Muscle layer of duodenum (tissue), 2 donors: ENCODE data around the gene CTDSP1.
A peak's percentile ranks its signal among the peaks of the same experiment; 100 is the strongest.

Experiments
- H3K27ac ChIP-seq: one replicate; pipeline ENCODE4 v1.7.0; 2013; ENCODE audit warnings: mild to moderate bottlenecking, low read length
- H3K27me3 ChIP-seq: one replicate; pipeline ENCODE4 v1.7.0; 2013; ENCODE audit warnings: low read depth, mild to moderate bottlenecking, control low read depth, low read length
- H3K36me3 ChIP-seq, 2 donors: one replicate each; pipeline ENCODE4 v1.7.0; 2013; ENCODE audit warnings: low read length in 2 of 2, control low read depth in 1 of 2, mild to moderate bottlenecking in 1 of 2; ENCODE audit not compliant: insufficient read depth in 2 of 2, control insufficient read depth in 1 of 2
- H3K4me1 ChIP-seq, 2 donors: one replicate each; pipeline ENCODE4 v1.7.0; 2013; ENCODE audit warnings: low read length in 2 of 2, mild to moderate bottlenecking in 2 of 2, control low read depth in 1 of 2, moderate library complexity in 1 of 2; ENCODE audit not compliant: insufficient read depth in 2 of 2, control insufficient read depth in 1 of 2
- H3K4me3 ChIP-seq, 2 donors: one replicate each; pipeline ENCODE4 v1.7.0; 2013; ENCODE audit warnings: low read length in 2 of 2, low read depth in 1 of 2, mild to moderate bottlenecking in 1 of 2
- H3K9me3 ChIP-seq, 2 donors: one replicate each; pipeline ENCODE4 v1.7.0; 2013; ENCODE audit warnings: low read length in 2 of 2, control low read depth in 1 of 2, mild to moderate bottlenecking in 1 of 2; ENCODE audit not compliant: control insufficient read depth in 1 of 2
- donor health status: healthy.

CTDSP1 gene

DNA sequence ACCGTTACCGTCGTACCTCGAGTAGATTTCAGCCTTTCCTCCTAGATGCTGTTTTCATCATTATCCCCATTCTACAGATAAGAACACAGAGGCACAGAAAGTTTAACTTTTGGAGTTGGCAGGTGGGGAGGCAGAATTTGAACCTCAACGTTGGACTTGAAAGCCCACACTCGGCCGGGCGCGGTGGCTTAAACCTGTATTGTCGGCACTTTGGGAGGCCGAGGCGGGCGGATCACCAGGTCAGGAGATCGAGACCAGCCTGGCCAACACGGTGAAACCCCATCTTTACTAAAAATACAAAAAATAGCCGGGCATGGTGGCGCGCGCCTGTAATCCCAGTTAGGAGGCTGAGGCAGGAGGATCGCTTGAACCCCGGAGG is 31.5 kb upstream of the CTDSP1 start:
- Histone ChIP-seq H3K27ac (peak overlapping the region; percentile 87), H3K4me3 (peak overlapping the region; percentile 57 to 60)

DNA sequence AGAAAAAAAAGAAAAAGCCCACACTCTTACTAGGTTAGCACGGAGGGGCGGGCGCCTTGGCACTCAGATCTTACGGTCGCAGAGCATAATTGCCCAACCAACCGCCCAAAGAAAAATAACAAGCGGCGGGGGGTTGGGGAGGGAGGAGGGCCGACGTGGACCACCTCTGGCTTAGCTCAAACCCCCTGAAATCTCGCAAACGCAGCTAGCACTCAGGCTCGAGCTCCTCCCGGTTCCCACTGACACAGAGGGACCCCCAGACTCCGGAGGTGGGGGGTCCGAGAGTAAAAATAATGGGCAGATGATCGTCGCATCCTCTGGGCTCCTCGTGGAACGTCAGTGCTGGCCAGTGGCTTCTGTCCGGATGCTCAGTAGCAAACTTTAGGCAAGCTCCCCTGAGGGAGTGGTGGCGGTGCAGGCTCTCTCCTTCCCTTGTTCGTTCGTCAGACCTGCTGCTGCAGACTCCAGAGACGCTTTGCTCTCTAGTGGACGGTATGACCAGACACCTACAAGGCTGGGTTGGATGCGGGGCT is 31.0 kb upstream of the CTDSP1 start:
- H3K4me3 ChIP-seq = peak overlapping the region; percentile 2 to 60
- no peaks in the 10 kb centered on the region for H3K27me3 ChIP-seq
- no peaks in the 10 kb centered on the region for H3K36me3 ChIP-seq
- H3K9me3 ChIP-seq = peaks cover 0 to 6% of the 10 kb centered on the region in 2 donors
- H3K27ac ChIP-seq = peak overlapping the region; percentile 52
- H3K4me1 ChIP-seq = peaks cover 3 to 12% of the 10 kb centered on the region in 2 donors

More for the DNA sequence above, 31.5 kb upstream of the CTDSP1 start:
- H3K4me1 ChIP-seq = peaks cover 3 to 12% of the 10 kb centered on the region in 2 donors
- H3K9me3 ChIP-seq = peaks cover 0 to 6% of the 10 kb centered on the region in 2 donors
- H3K27me3 ChIP-seq = no peaks in the 10 kb centered on the region
- no peaks in the 10 kb centered on the region for H3K36me3 ChIP-seq

DNA sequence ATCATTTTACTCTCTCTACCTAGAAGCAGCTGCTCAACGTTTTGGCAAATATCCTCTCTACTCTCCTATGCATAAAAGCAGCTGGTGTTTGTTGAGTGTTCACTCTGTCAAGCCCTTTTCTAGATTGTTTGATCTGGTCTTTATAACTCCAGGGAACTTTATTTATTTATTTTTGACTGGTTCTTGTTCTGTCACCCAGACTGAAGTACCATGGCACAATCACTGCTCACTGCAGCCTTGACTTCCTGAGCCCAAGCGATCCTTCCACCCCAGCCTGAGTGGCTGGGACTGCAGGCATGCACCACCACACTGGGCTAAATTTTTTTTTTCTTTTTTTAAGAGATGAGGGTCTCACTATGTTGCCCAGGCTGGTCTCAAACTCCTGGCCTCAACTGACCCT is 30.3 kb upstream of the CTDSP1 start:
- peak overlapping the region in 1 of 2 donors; percentile 60 for H3K4me3 ChIP-seq
- H3K27me3 ChIP-seq = no peaks in the 10 kb centered on the region
- peaks cover 3 to 12% of the 10 kb centered on the region in 2 donors for H3K4me1 ChIP-seq
- H3K36me3 ChIP-seq = no peaks in the 10 kb centered on the region
- peak overlapping the region; percentile 57 for H3K27ac ChIP-seq
- H3K9me3 ChIP-seq = peaks cover 0 to 6% of the 10 kb centered on the region in 2 donors

DNA sequence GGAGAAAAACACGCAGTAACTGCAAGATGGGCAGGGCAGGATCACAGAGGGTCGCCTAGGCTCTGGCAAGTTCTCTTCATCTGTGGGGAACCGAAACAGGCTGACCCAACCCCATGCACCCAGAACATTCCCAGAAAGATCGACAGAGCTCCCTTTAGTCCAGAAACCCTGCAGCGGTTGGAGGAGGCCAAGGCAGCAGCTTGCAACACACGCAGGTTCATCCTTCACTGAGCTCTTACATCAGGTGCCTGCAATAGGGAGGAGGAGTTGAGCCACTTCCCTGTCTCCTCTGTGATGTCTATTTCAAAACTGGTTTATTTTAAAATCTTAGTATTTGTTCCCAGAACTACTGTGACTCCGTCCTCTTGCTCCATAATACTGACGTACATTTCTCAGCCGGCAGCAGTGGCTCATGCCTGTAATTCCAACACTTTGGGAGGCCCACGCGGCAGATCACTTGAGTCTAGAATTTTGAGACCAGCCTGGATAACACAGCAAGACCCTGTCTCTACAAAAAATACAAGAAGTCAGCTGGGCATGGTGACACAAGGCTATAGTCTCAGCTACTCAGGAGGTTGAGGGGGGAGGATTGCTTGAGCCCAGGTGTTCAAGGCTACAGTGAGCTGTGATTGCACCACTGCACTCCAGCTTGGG is 29.1 kb upstream of the CTDSP1 start:
- H3K4me1 ChIP-seq = peaks cover 3 to 12% of the 10 kb centered on the region in 2 donors
- H3K36me3 ChIP-seq = no peaks in the 10 kb centered on the region
- peaks cover 0 to 6% of the 10 kb centered on the region in 2 donors for H3K9me3 ChIP-seq
- peak overlapping the region; percentile 74 for H3K27ac ChIP-seq
- no peaks in the 10 kb centered on the region for H3K27me3 ChIP-seq
- no peak overlapping the region for H3K4me3 ChIP-seq

DNA sequence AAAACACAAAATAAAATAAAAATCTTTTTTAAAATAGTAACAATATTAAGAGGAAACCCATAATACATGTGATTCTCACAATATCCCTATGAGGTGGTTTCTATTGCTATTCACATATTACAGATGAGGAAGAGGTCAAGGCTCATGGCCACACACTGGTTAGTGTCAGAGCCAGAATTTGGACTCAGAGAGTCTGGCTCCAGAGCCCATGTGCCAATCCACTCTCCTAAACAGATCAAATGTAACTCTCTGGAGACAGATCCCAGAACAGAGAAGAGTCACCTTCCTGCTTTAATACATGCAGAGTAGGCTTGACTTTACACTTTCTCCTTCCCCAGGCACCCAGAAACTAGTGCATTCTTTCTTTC is 27.7 kb upstream of the CTDSP1 start:
- H3K4me1 ChIP-seq = peaks cover 3 to 12% of the 10 kb centered on the region in 2 donors
- H3K4me3 ChIP-seq = no peak overlapping the region
- H3K9me3 ChIP-seq = peaks cover 0 to under 1% of the 10 kb centered on the region in 2 donors
- H3K36me3 ChIP-seq = no peaks in the 10 kb centered on the region
- no peaks in the 10 kb centered on the region for H3K27me3 ChIP-seq
- no peak overlapping the region for H3K27ac ChIP-seq

DNA sequence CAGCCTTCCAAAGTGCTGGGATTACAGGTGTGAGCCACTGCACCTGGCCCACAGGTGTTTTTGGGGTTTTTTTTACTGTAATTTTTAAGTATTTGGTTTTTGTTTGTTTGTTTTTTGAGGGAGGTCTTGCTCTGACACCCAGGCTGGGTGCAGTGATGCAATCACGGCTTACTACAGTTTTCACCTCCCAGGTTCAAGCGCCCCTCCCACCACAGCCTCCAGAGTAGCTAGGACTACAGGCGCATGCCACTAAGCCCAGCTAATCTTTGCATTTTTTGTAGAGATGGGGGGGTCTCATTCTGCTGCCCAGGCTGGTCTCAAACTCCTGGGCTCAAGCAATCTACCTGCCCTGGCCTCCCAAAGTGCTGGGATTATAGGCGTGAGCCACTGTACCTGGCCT is 24.9 kb upstream of the CTDSP1 start:
- Histone ChIP-seq H3K4me1 (peaks cover 0 to 5% of the 10 kb centered on the region in 2 donors), H3K4me3 (no peak overlapping the region), H3K36me3 (no peaks in the 10 kb centered on the region), H3K9me3 (no peaks in the 10 kb centered on the region), H3K27ac (no peak overlapping the region), H3K27me3 (no peaks in the 10 kb centered on the region)

DNA sequence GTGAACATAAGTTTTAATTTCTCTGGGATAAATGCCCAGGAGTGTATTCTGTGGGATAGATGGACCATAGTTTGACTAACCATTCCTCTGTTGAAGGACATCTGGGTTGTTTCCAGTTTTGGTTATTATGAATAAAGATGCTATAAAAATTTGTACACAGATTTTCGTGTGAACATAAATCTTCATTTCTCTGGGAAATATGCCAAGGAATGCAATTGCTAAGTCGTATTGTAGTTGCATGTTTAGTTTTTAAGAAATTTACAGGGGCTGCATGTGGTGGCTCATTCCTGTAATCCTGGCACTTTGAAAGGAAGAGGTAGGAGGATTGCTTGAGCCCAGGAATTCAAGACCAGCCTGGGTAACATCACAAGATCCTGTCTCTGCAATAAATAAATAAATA is 24.5 kb upstream of the CTDSP1 start:
- Histone ChIP-seq H3K27ac (no peak overlapping the region), H3K9me3 (no peaks in the 10 kb centered on the region), H3K36me3 (no peaks in the 10 kb centered on the region), H3K4me3 (no peak overlapping the region), H3K4me1 (peaks cover 0 to 2% of the 10 kb centered on the region in 2 donors), H3K27me3 (no peaks in the 10 kb centered on the region)

DNA sequence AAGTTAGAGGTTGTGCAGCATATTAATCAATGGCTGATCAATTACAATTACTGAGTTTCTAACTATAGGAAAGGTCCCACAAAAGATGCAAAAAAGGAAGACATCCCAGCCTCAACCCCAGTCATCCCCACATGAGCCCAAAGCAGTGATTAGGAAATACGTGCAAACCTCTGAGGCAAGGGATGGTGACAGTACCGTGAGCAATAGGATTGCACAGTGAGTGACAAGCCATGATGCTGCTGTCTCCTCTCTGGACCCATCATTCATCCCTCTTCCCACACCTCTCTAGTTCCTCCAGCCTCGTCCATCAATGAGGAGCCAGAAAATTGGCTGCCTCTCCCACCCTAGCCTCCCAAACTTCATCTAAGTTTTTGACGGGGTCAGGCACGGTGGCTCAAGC is 21.6 kb upstream of the CTDSP1 start:
- H3K27ac ChIP-seq = no peak overlapping the region
- no peaks in the 10 kb centered on the region for H3K4me1 ChIP-seq
- H3K27me3 ChIP-seq = no peaks in the 10 kb centered on the region
- H3K4me3 ChIP-seq = no peak overlapping the region
- H3K36me3 ChIP-seq = no peaks in the 10 kb centered on the region
- no peaks in the 10 kb centered on the region for H3K9me3 ChIP-seq

DNA sequence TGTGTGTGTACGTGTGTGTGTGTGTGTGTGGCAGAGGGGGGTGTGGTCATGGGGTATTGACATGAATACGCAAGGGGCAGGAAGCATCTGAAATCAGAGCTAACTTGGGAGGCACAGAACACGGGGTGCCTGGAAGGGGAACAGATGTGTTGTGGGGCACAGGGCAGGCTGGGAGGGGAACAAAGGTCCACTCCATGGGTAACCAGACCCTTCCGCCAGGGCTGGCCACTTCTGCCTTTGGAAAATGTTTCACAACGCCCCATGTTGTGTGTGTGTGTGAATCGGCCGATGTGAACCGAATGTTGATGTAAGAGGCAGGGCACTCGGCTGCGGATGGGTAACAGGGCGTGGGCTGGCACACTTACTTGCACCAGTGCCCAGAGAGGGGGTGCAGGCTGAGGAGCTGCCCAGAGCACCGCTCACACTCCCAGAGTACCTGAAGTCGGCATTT is 17.7 kb upstream of the CTDSP1 start, which contains the start of gene SLC11A1:
SLC11A1 (plus strand) TSS at position 358 of the 451 bp plus-strand sequence. CDS start 96 bp downstream, outside the sequence.
- H3K27ac ChIP-seq = peak within 1 kb of the TSS; percentile 51
- no peaks in the 10 kb centered on the region for H3K4me1 ChIP-seq
- H3K36me3 ChIP-seq = no peaks in the 10 kb centered on the region
- peak within 1 kb of the TSS; percentile 23 to 45 for H3K4me3 ChIP-seq
- no peaks in the 10 kb centered on the region for H3K9me3 ChIP-seq
- H3K27me3 ChIP-seq = no peaks in the 10 kb centered on the region

DNA sequence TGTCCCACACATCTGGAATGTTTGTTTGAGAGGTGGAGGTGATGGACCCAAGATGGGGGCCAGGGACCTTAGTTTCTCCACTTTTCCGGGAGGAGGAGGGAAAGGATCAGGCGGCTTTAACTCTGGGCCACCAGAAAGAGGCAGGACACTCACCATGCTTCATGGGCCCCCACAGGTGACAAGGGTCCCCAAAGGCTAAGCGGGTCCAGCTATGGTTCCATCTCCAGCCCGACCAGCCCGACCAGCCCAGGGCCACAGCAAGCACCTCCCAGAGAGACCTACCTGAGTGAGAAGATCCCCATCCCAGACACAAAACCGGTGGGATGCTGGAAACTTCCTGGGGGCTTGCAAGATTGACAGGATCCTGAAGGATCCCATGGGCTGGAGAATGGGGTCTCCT is 16.9 kb upstream of the CTDSP1 start:
- Histone ChIP-seq H3K27me3 (no peaks in the 10 kb centered on the region), H3K36me3 (no peaks in the 10 kb centered on the region), H3K27ac (peak overlapping the region; percentile 51), H3K9me3 (no peaks in the 10 kb centered on the region), H3K4me3 (peak overlapping the region; percentile 23 to 45), H3K4me1 (peaks cover 0 to 4% of the 10 kb centered on the region in 2 donors)

DNA sequence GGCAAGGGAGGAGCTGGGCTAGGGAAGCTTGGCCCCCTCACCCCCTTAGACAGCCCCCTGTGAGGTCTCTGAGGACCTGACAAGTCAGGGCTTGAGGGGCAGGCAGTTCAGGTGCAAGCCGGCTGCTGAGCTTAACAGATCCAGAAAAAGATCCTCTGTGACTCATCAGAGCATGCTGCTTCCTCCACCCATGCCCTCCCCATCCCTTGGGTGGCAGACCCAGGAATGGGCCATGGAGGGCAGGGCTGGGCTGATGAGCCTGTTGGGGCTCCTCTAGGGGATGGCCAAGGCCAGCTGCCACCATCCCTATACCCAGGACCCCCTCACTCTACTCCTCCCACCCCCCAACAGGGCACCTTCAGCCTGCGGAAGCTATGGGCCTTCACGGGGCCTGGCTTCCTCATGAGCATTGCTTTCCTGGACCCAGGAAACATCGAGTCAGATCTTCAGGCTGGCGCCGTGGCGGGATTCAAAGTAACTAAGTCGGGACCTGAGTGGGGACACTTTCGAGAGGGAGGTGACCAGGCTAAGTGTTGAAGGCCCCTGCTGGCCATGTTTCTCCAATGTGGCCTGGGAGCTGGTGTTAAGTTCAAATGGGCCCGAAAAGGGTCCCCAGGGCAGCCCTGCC is 15.7 kb upstream of the CTDSP1 start:
- H3K4me1 ChIP-seq = peaks cover 0 to 6% of the 10 kb centered on the region in 2 donors
- H3K27me3 ChIP-seq = no peaks in the 10 kb centered on the region
- H3K27ac ChIP-seq = no peak overlapping the region
- no peaks in the 10 kb centered on the region for H3K9me3 ChIP-seq
- H3K36me3 ChIP-seq = no peaks in the 10 kb centered on the region
- H3K4me3 ChIP-seq = peak overlapping the region in 1 of 2 donors; percentile 35
